NAMALWA (cell line): ENCODE results near the gene OR4S2.

ENCODE experiments used
- DNase-seq: peaks from one replicate; pipeline ENCODE4 v3.0.0-alpha.2; 2015; ENCODE audit warnings: low spot score

The OR4S2 gene

GRCh38 chr11:55648027-55648426, at the start of gene OR4S2:
Gene OR4S2 (plus strand): TSS chr11:55648327. CDS start chr11:55650904, 2,577 bp downstream.
- no peak for DNase-seq

GRCh38 chr11:55607545-55607944, 40.6 kb upstream of the OR4S2 start, which contains the start of gene OR4C11:
Gene OR4C11 (minus strand): TSS chr11:55607645. CDS start chr11:55604373, 3,272 bp downstream.
- no peak for DNase-seq

- DNase-seq: no peak
Measured at GRCh38 chr11:55624531-55624930, 23.6 kb upstream of the OR4S2 start.

GRCh38 chr11:55634813-55635212, 13.3 kb upstream of the OR4S2 start, which contains the start of gene OR4P4:
Gene OR4P4 (plus strand): TSS chr11:55635113.
- no peak for DNase-seq

GRCh38 chr11:55652560-55652959, 4.4 kb downstream of the OR4S2 start:
- DNase-seq: no peak

GRCh38 chr11:55655096-55655495, 7.0 kb downstream of the OR4S2 start:
- DNase-seq: no peak

GRCh38 chr11:55658031-55658573, 10.0 kb downstream of the OR4S2 start:
- DNase-seq: peak; percentile 1

GRCh38 chr11:55658608-55659007, 10.5 kb downstream of the OR4S2 start:
- DNase-seq: no peak

GRCh38 chr11:55661901-55662300, 13.8 kb downstream of the OR4S2 start, which contains the start of gene OR4C6:
Gene OR4C6 (plus strand): TSS chr11:55662201. CDS start chr11:55665167, 2,966 bp downstream.
- no peak for DNase-seq

- no peak for DNase-seq
Measured at GRCh38 chr11:55669376-55669775, 21.2 kb downstream of the OR4S2 start.

- no peak for DNase-seq
Measured at GRCh38 chr11:55673860-55674259, 25.7 kb downstream of the OR4S2 start.

- no peak for DNase-seq
Measured at GRCh38 chr11:55697817-55698216, 49.7 kb downstream of the OR4S2 start.

GRCh38 chr11:55701429-55701828, 53.3 kb downstream of the OR4S2 start:
- DNase-seq: no peak
